HEK293 (cell line): ENCODE results near the gene GSTA1.
"Not testable (repeated sequence)": the region's sequence is repeated elsewhere in the genome, so short reads cannot be mapped to it uniquely, and the experiment has no call there.

ENCODE experiments used
- CTCF ChIA-PET: fragments of 350-600 bp; formaldehyde crosslinking; extraction: SDS; loops from one replicate; lab custom pipeline; 2021; ENCODE audit warnings: antibody characterized with exemption; lab: Yijun Ruan, JAX
- POLR2A ChIA-PET: fragments of 300-600 bp; formaldehyde crosslinking; extraction: SDS; loops from one replicate; lab custom pipeline; 2020; ENCODE audit warnings: antibody characterized with exemption, inconsistent platforms; lab: Yijun Ruan, JAX
- H3K27ac ChIP-seq: fragments of 200-500 bp; sonication (Bioruptor generic); 2 replicates; pipeline ENCODE4 v1.5.1; 2014; ENCODE audit warnings: low read depth, low read length, control low read depth, inconsistent platforms; ENCODE audit errors: extremely low read depth
- H3K36me3 ChIP-seq, 2 experiments: fragments of 200-500 bp in 1 of 2; sonication (Bioruptor generic) in 1 of 2; 1 replicate in 1 of 2; 2 replicates in 1 of 2; pipeline ENCODE4 v1.5.1; 2014 to 2017; ENCODE audit warnings: inconsistent platforms in 2 of 2, low read length in 2 of 2; ENCODE audit not compliant: control insufficient read depth in 2 of 2, insufficient read depth in 1 of 2
- H3K4me1 ChIP-seq: fragments of 200-500 bp; sonication (Bioruptor generic); 2 replicates; pipeline ENCODE4 v1.5.1; 2014; ENCODE audit warnings: mild to moderate bottlenecking, low read length, inconsistent platforms; ENCODE audit not compliant: control insufficient read depth, insufficient read depth
- H3K4me3 ChIP-seq: 2 replicates; pipeline ENCODE4 v1.5.1; 2011; ENCODE audit warnings: low read depth, mild to moderate bottlenecking, control low read depth, low read length, moderate library complexity
- H3K9me3 ChIP-seq: fragments of 200-500 bp; sonication (Bioruptor generic); 2 replicates; pipeline ENCODE4 v1.5.1; 2014; ENCODE audit warnings: low read depth, low read length, inconsistent platforms; ENCODE audit not compliant: control insufficient read depth, insufficient read depth
- HOXC10 ChIP-seq: sonication (generic); formaldehyde crosslinking; IDR thresholded peaks from 2 replicates; pipeline ENCODE4 v1.8.1; 2023; ENCODE audit warnings: mild to moderate bottlenecking, missing genetic modification reagents
- KLF9 ChIP-seq: fragments of 450-650 bp; formaldehyde crosslinking; IDR thresholded peaks from 2 replicates; pipeline ENCODE4 v1.5.1; 2016; ENCODE audit warnings: missing biosample characterization, missing genetic modification characterization, low read depth
- MYNN ChIP-seq: fragments of 450-650 bp; formaldehyde crosslinking; IDR thresholded peaks from 2 replicates; pipeline ENCODE4 v1.5.1; 2016; ENCODE audit warnings: missing biosample characterization, missing genetic modification characterization, borderline replicate concordance
- REPIN1 ChIP-seq: fragments of 450-650 bp; formaldehyde crosslinking; IDR thresholded peaks from 2 replicates; pipeline ENCODE4 v1.5.1; 2017; ENCODE audit warnings: missing biosample characterization, missing genetic modification characterization, low read depth
- SP3 ChIP-seq: fragments of 450-650 bp; formaldehyde crosslinking; IDR thresholded peaks from 2 replicates; pipeline ENCODE4 v1.5.1; 2016; ENCODE audit warnings: missing biosample characterization, missing genetic modification characterization
- YY2 ChIP-seq: fragments of 450-650 bp; formaldehyde crosslinking; IDR thresholded peaks from 2 replicates; pipeline ENCODE4 v1.5.1; 2016; ENCODE audit warnings: missing biosample characterization, missing genetic modification characterization
- ZBTB21 ChIP-seq: fragments of 450-650 bp; formaldehyde crosslinking; IDR thresholded peaks from 2 replicates; pipeline ENCODE4 v1.5.1; 2017; ENCODE audit warnings: missing biosample characterization, missing genetic modification characterization
- ZNF138 ChIP-seq: fragments of 450-650 bp; formaldehyde crosslinking; IDR thresholded peaks from 2 replicates; pipeline ENCODE4 v1.5.1; 2016; ENCODE audit warnings: missing biosample characterization, missing genetic modification characterization, borderline replicate concordance
- ZNF175 ChIP-seq: fragments of 450-650 bp; formaldehyde crosslinking; IDR thresholded peaks from 2 replicates; pipeline ENCODE4 v1.5.1; 2016; ENCODE audit warnings: missing biosample characterization, missing genetic modification characterization
- ZNF214 ChIP-seq: fragments of 450-650 bp; formaldehyde crosslinking; IDR thresholded peaks from 2 replicates; pipeline ENCODE4 v1.5.1; 2017; ENCODE audit warnings: missing biosample characterization, mild to moderate bottlenecking, missing genetic modification characterization, borderline replicate concordance
- ZNF221 ChIP-seq: fragments of 450-650 bp; formaldehyde crosslinking; IDR thresholded peaks from 2 replicates; pipeline ENCODE4 v1.5.1; 2017; ENCODE audit warnings: missing biosample characterization, missing genetic modification characterization, borderline replicate concordance
- ZNF24 ChIP-seq: fragments of 450-650 bp; formaldehyde crosslinking; IDR thresholded peaks from 2 replicates; pipeline ENCODE4 v1.5.1; 2016; ENCODE audit warnings: missing biosample characterization, missing genetic modification characterization
- ZNF341 ChIP-seq: fragments of 450-650 bp; formaldehyde crosslinking; IDR thresholded peaks from 2 replicates; pipeline ENCODE4; 2016; ENCODE audit warnings: low read depth, missing biosample characterization, missing genetic modification characterization
- ZNF366 ChIP-seq: fragments of 450-650 bp; formaldehyde crosslinking; conservative IDR thresholded peaks from 2 replicates; pipeline ENCODE4 v1.5.1; 2016; ENCODE audit warnings: missing biosample characterization, missing genetic modification characterization
- ZNF416 ChIP-seq: fragments of 450-650 bp; formaldehyde crosslinking; IDR thresholded peaks from 2 replicates; pipeline ENCODE4 v1.5.1; 2016; ENCODE audit warnings: missing biosample characterization, missing genetic modification characterization
- ZNF544 ChIP-seq: fragments of 450-650 bp; formaldehyde crosslinking; IDR thresholded peaks from 2 replicates; pipeline ENCODE4 v1.5.0; 2017; ENCODE audit warnings: missing biosample characterization, missing genetic modification characterization
- ZNF560 ChIP-seq: fragments of 450-650 bp; formaldehyde crosslinking; IDR thresholded peaks from 2 replicates; pipeline ENCODE4 v1.5.1; 2017; ENCODE audit warnings: missing biosample characterization, missing genetic modification characterization, borderline replicate concordance
- ZNF580 ChIP-seq: fragments of 450-650 bp; formaldehyde crosslinking; IDR thresholded peaks from 2 replicates; pipeline ENCODE4 v1.5.1; 2016; ENCODE audit warnings: missing biosample characterization, missing genetic modification characterization
- ZNF610 ChIP-seq: fragments of 450-650 bp; formaldehyde crosslinking; IDR thresholded peaks from 2 replicates; pipeline ENCODE4 v1.5.1; 2016; ENCODE audit warnings: missing biosample characterization, missing genetic modification characterization, borderline replicate concordance
- ZNF624 ChIP-seq: fragments of 450-650 bp; formaldehyde crosslinking; IDR thresholded peaks from 2 replicates; pipeline ENCODE4 v1.5.1; 2017; ENCODE audit warnings: missing biosample characterization, missing genetic modification characterization
- ZNF626 ChIP-seq: fragments of 450-650 bp; sonication (Bioruptor Pico); formaldehyde crosslinking; IDR thresholded peaks from 2 replicates; pipeline ENCODE4 v1.5.1; 2018; ENCODE audit warnings: missing biosample characterization, missing genetic modification characterization, inconsistent platforms
- ZNF670 ChIP-seq: fragments of 450-650 bp; formaldehyde crosslinking; IDR thresholded peaks from 2 replicates; pipeline ENCODE4 v1.5.1; 2016; ENCODE audit warnings: missing biosample characterization, missing genetic modification characterization, low read depth
- ZNF701 ChIP-seq: fragments of 450-650 bp; formaldehyde crosslinking; IDR thresholded peaks from 2 replicates; pipeline ENCODE4 v1.5.1; 2016; ENCODE audit warnings: missing biosample characterization, missing genetic modification characterization
- ZXDB ChIP-seq: fragments of 450-650 bp; formaldehyde crosslinking; IDR thresholded peaks from 2 replicates; pipeline ENCODE4 v1.5.1; 2016; ENCODE audit warnings: missing biosample characterization, missing genetic modification characterization
- TF ChIP-seq, protein P1 (sequence below): fragments of 450-650 bp; formaldehyde crosslinking; IDR thresholded peaks from 2 replicates; pipeline ENCODE4 v1.5.1; 2016; ENCODE audit warnings: missing biosample characterization, missing genetic modification characterization
- TF ChIP-seq, protein P2 (sequence below): fragments of 450-650 bp; formaldehyde crosslinking; conservative IDR thresholded peaks from 2 replicates; pipeline ENCODE4 v1.5.1; 2016; ENCODE audit warnings: low read depth, missing biosample characterization, missing genetic modification characterization

GSTA1 gene

GRCh38 chr6:52752310-52752709 lies 51.3 kb downstream of the GSTA1 start:
- no peaks in the 10 kb centered on the region for H3K9me3 ChIP-seq
- no peak overlapping the region for H3K27ac ChIP-seq
- H3K4me3 ChIP-seq = no peak overlapping the region
- POLR2A ChIA-PET = no interaction called here
- no peaks in the 10 kb centered on the region for H3K36me3 ChIP-seq
- CTCF ChIA-PET = interaction anchor here (1.1 kb wide), 1 partner anchor 28 kb away, joined by 3 read pairs; no protein-coding TSS in a partner anchor
- no peak for TF ChIP-seq ZNF214 (tag by site-specific recombination)
- no peak for TF ChIP-seq ZBTB21 (tag by site-specific recombination)
- no peak for TF ChIP-seq ZNF610
- TF ChIP-seq ZNF366 (tag by site-specific recombination) = no peak
- TF ChIP-seq ZNF626 = no peak
- no peak for TF ChIP-seq ZNF624 (tag by site-specific recombination)
- TF ChIP-seq ZNF560 = no peak
- no peak for TF ChIP-seq REPIN1 (tag by site-specific recombination)
- TF ChIP-seq ZNF416 = no peak
- TF ChIP-seq ZNF341 (tag by site-specific recombination) = no peak
- TF ChIP-seq, protein P1, sequence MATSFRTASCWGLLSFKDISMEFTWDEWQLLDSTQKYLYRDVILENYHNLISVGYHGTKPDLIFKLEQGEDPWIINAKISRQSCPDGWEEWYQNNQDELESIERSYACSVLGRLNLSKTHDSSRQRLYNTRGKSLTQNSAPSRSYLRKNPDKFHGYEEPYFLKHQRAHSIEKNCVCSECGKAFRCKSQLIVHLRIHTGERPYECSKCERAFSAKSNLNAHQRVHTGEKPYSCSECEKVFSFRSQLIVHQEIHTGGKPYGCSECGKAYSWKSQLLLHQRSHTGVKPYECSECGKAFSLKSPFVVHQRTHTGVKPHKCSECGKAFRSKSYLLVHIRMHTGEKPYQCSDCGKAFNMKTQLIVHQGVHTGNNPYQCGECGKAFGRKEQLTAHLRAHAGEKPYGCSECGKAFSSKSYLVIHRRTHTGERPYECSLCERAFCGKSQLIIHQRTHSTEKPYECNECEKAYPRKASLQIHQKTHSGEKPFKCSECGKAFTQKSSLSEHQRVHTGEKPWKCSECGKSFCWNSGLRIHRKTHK = no peak
- TF ChIP-seq ZNF544 = no peak
- H3K4me1 ChIP-seq = no peaks in the 10 kb centered on the region

DNA sequence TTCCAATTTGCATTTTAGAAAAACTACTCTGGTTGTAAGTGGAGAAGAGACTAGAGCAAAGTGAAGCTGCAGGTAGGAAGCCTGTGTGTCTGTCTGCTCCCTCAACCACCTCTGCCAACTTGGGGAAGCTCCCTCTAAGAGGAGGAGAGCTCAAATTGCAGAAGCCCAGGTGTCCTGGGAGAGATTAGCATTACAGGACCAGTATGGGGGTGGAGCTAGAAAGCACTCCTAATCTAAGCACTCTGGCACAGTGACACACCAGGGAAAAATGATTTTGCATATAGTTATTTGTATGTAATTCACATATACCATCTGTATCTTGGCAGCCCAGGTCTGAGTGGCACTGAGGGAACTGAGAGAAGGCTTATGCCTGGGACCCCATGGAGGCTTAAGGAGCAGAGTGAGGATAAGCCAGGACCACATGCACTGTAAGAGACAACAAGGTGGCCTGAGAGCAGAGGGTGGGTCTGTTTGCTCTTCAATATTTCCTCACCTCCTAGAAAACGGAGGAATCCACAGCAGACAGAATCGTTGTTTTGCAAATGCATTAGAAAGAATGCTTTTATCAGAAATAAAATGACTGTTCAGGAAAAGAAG lies 54.0 kb downstream of the GSTA1 start:
- TF ChIP-seq ZXDB (tag by site-specific recombination) = no peak
- TF ChIP-seq ZNF175 (tag by site-specific recombination) = no peak
- no peak for TF ChIP-seq ZNF221 (tag by site-specific recombination)
- TF ChIP-seq ZNF341 (tag by site-specific recombination) = no peak
- no peak for TF ChIP-seq ZNF701 (tag by site-specific recombination)
- TF ChIP-seq HOXC10 = no peak
- H3K4me3 ChIP-seq = no peak overlapping the region
- no peaks in the 10 kb centered on the region for H3K9me3 ChIP-seq
- no peaks in the 10 kb centered on the region for H3K36me3 ChIP-seq
- ChIA-PET CTCF (interaction anchor here (0.6 kb wide), 1 partner anchor 1253 kb away, joined by 4 read pairs; no protein-coding TSS in a partner anchor), POLR2A (no interaction called here)
- H3K4me1 ChIP-seq = no peaks in the 10 kb centered on the region
- no peak overlapping the region for H3K27ac ChIP-seq

- H3K4me3 ChIP-seq, H3K4me1 ChIP-seq, H3K27ac ChIP-seq, CTCF ChIA-PET, H3K9me3 ChIP-seq, H3K36me3 ChIP-seq: not testable (repeated sequence)
- POLR2A ChIA-PET = interaction anchor here (0.6 kb wide), 1 partner anchor 507 kb away, joined by 6 read pairs; no protein-coding TSS in a partner anchor
These were observed 56.3 kb downstream of the GSTA1 start for GRCh38 chr6:52747301-52747700.

- no peak overlapping the region for H3K27ac ChIP-seq
- ChIA-PET POLR2A (no interaction called here), CTCF (interaction anchor here (0.9 kb wide), 1 partner anchor 22 kb away, joined by 3 read pairs; no protein-coding TSS in a partner anchor)
- H3K4me1 ChIP-seq = no peaks in the 10 kb centered on the region
- no peaks in the 10 kb centered on the region for H3K36me3 ChIP-seq
- no peak overlapping the region for H3K4me3 ChIP-seq
- no peaks in the 10 kb centered on the region for H3K9me3 ChIP-seq
- TF ChIP-seq, protein P2, sequence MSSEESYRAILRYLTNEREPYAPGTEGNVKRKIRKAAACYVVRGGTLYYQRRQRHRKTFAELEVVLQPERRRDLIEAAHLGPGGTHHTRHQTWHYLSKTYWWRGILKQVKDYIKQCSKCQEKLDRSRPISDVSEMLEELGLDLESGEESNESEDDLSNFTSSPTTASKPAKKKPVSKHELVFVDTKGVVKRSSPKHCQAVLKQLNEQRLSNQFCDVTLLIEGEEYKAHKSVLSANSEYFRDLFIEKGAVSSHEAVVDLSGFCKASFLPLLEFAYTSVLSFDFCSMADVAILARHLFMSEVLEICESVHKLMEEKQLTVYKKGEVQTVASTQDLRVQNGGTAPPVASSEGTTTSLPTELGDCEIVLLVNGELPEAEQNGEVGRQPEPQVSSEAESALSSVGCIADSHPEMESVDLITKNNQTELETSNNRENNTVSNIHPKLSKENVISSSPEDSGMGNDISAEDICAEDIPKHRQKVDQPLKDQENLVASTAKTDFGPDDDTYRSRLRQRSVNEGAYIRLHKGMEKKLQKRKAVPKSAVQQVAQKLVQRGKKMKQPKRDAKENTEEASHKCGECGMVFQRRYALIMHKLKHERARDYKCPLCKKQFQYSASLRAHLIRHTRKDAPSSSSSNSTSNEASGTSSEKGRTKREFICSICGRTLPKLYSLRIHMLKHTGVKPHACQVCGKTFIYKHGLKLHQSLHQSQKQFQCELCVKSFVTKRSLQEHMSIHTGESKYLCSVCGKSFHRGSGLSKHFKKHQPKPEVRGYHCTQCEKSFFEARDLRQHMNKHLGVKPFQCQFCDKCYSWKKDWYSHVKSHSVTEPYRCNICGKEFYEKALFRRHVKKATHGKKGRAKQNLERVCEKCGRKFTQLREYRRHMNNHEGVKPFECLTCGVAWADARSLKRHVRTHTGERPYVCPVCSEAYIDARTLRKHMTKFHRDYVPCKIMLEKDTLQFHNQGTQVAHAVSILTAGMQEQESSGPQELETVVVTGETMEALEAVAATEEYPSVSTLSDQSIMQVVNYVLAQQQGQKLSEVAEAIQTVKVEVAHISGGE (tag by site-specific recombination) = no peak
- TF ChIP-seq ZNF670 (tag by site-specific recombination) (no peak), ZNF580 (tag by site-specific recombination) (no peak), ZNF366 (tag by site-specific recombination) (no peak), ZNF24 (tag by site-specific recombination) (no peak), SP3 (no peak), YY2 (no peak), KLF9 (tag by site-specific recombination) (no peak), MYNN (tag by site-specific recombination) (no peak), ZNF138 (no peak)
These were observed 57.4 kb downstream of the GSTA1 start for GRCh38 chr6:52746213-52746612.
